Activated naive CD4-positive, alpha-beta T cell treated with anti-CD3 and anti-CD28 coated beads, Interleukin-2, amount 50 U/mL, for 24 hours (primary cell): ENCODE measurements around the gene VWA2.

Experiments
- H3K27ac Mint-ChIP-seq: one replicate; pipeline ENCODE4 v1.8.0; 2021; ENCODE audit warnings: mild to moderate bottlenecking, mixed read lengths
- H3K27me3 Mint-ChIP-seq: one replicate; pipeline ENCODE4 v1.8.0; 2021; ENCODE audit warnings: mixed read lengths
- H3K36me3 Mint-ChIP-seq: one replicate; pipeline ENCODE4 v1.8.0; 2021; ENCODE audit warnings: mixed read lengths
- H3K4me1 Mint-ChIP-seq: one replicate; pipeline ENCODE4 v1.8.0; 2021; ENCODE audit warnings: mixed read lengths
- H3K4me3 Mint-ChIP-seq: one replicate; pipeline ENCODE4 v1.8.0; 2021; ENCODE audit warnings: mild to moderate bottlenecking, mixed read lengths
- H3K9me3 Mint-ChIP-seq: one replicate; pipeline ENCODE4 v1.8.0; 2021; ENCODE audit warnings: mixed read lengths

The VWA2 gene

GRCh38 chr10:114259824-114260223, 20.8 kb downstream of the VWA2 start:
- no peaks in the 10 kb centered on the region for H3K36me3 Mint-ChIP-seq
- no peaks in the 10 kb centered on the region for H3K27me3 Mint-ChIP-seq
- H3K4me1 Mint-ChIP-seq: peaks cover 10% of the 10 kb centered on the region
- no peak overlapping the region for H3K27ac Mint-ChIP-seq
- no peak overlapping the region for H3K4me3 Mint-ChIP-seq
- H3K9me3 Mint-ChIP-seq: no peaks in the 10 kb centered on the region

DNA sequence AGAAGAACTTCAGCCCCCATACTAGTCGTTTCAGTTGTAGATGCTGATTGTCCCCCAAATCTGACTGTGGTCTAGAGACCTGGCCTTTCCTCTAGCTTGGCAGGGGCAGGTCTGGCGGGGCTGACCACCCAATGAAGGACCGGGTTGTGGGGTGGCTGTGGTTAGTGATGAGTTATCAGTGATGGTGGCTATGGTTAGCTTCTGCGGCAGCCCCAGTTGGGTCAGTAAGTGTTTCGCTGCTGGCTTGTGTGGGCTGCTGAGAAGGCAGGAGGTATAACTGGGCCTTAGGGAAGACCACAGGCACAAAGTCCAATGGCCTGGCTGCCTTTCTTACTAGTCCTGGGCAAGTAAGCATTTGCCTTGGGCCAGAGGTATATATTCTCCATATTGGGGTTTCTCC, 21.3 kb downstream of the VWA2 start:
- Mint-ChIP-seq H3K9me3 (no peaks in the 10 kb centered on the region), H3K27me3 (no peaks in the 10 kb centered on the region), H3K27ac (no peak overlapping the region), H3K36me3 (no peaks in the 10 kb centered on the region), H3K4me1 (peaks cover 10% of the 10 kb centered on the region), H3K4me3 (no peak overlapping the region)

GRCh38 chr10:114261076-114261475, 22.0 kb downstream of the VWA2 start:
- Mint-ChIP-seq H3K9me3 (no peaks in the 10 kb centered on the region), H3K4me3 (no peak overlapping the region), H3K4me1 (peaks cover 10% of the 10 kb centered on the region), H3K27me3 (no peaks in the 10 kb centered on the region), H3K27ac (no peak overlapping the region), H3K36me3 (no peaks in the 10 kb centered on the region)

- Mint-ChIP-seq H3K36me3 (no peaks in the 10 kb centered on the region), H3K4me3 (no peak overlapping the region), H3K27me3 (no peaks in the 10 kb centered on the region), H3K27ac (no peak overlapping the region), H3K9me3 (no peaks in the 10 kb centered on the region), H3K4me1 (peaks cover 10% of the 10 kb centered on the region)
These were observed 23.4 kb downstream of the VWA2 start for GRCh38 chr10:114262496-114262895.

- no peak overlapping the region for H3K27ac Mint-ChIP-seq
- H3K36me3 Mint-ChIP-seq: no peaks in the 10 kb centered on the region
- no peaks in the 10 kb centered on the region for H3K4me1 Mint-ChIP-seq
- no peaks in the 10 kb centered on the region for H3K9me3 Mint-ChIP-seq
- H3K27me3 Mint-ChIP-seq: no peaks in the 10 kb centered on the region
- H3K4me3 Mint-ChIP-seq: no peak overlapping the region
These were observed 26.5 kb downstream of the VWA2 start for GRCh38 chr10:114265392-114266053.

DNA sequence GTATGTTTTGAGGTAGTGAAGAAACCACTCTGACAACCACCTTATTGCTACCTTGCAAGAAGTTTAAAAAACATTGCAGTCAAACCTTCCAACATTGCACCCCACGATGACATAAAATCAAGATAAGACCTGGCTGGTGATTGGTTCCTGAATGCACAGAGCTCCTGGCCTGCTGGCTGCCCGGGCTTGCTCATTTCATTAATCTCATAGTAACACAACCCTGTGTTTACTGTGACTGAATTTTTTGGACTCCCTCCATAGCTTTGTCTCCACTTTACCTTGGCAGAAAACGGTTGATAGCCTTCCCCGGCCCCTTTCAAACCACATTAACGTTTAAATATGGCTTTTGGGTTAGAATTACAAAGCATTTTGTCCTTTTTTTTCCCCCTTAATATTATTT, 27.5 kb downstream of the VWA2 start:
- H3K4me3 Mint-ChIP-seq: no peak overlapping the region
- no peaks in the 10 kb centered on the region for H3K4me1 Mint-ChIP-seq
- no peaks in the 10 kb centered on the region for H3K9me3 Mint-ChIP-seq
- no peaks in the 10 kb centered on the region for H3K36me3 Mint-ChIP-seq
- H3K27me3 Mint-ChIP-seq: no peaks in the 10 kb centered on the region
- H3K27ac Mint-ChIP-seq: no peak overlapping the region

DNA sequence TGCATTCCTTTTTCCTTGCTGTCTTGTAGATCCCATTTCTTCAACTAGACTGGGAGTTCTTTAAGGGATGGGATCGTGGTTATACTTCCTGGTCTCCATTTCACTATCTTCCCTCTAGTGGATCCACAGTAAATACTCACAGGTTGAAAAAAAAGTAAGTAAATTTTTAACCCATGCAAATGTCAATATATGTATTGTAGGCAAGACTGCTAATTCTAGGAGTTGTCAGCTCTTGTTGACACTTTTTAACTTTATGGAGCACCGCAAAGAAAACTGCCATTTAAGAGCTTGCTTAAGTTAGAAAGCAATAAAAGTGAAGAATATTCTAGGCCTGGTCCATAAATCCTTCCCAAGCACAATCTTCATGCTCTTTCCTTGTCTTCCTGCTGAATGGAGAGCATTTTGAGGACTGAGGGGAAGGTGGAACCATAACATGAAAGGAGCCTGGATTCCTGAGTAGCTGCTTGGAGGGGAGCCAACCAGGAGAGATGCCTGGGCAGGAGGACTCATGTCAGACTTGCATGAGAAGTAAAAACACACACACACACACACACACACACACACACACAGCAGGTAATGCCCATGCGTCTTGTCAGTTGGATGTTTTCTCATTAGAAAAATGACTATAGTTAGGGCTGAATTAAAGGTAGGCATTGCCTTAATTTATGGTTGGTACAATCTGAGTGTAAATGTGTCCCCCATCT, 32.2 kb downstream of the VWA2 start:
- no peaks in the 10 kb centered on the region for H3K36me3 Mint-ChIP-seq
- H3K27me3 Mint-ChIP-seq: peaks cover 2% of the 10 kb centered on the region
- no peak overlapping the region for H3K27ac Mint-ChIP-seq
- no peaks in the 10 kb centered on the region for H3K4me1 Mint-ChIP-seq
- no peak overlapping the region for H3K4me3 Mint-ChIP-seq
- no peaks in the 10 kb centered on the region for H3K9me3 Mint-ChIP-seq

GRCh38 chr10:114271779-114272167, 32.7 kb downstream of the VWA2 start:
- Mint-ChIP-seq H3K9me3 (no peaks in the 10 kb centered on the region), H3K27me3 (peaks cover 2% of the 10 kb centered on the region), H3K36me3 (no peaks in the 10 kb centered on the region), H3K27ac (no peak overlapping the region), H3K4me1 (no peaks in the 10 kb centered on the region), H3K4me3 (no peak overlapping the region)

- Mint-ChIP-seq H3K4me3 (no peak overlapping the region), H3K4me1 (no peaks in the 10 kb centered on the region), H3K27ac (no peak overlapping the region), H3K27me3 (peaks cover 2% of the 10 kb centered on the region), H3K36me3 (no peaks in the 10 kb centered on the region), H3K9me3 (no peaks in the 10 kb centered on the region)
These were observed 33.6 kb downstream of the VWA2 start for GRCh38 chr10:114272696-114273095.

GRCh38 chr10:114273910-114274309, 34.9 kb downstream of the VWA2 start:
- H3K4me3 Mint-ChIP-seq: no peak overlapping the region
- H3K36me3 Mint-ChIP-seq: no peaks in the 10 kb centered on the region
- H3K4me1 Mint-ChIP-seq: no peaks in the 10 kb centered on the region
- peaks cover 2% of the 10 kb centered on the region for H3K27me3 Mint-ChIP-seq
- no peaks in the 10 kb centered on the region for H3K9me3 Mint-ChIP-seq
- H3K27ac Mint-ChIP-seq: no peak overlapping the region

- no peaks in the 10 kb centered on the region for H3K9me3 Mint-ChIP-seq
- no peak overlapping the region for H3K4me3 Mint-ChIP-seq
- no peaks in the 10 kb centered on the region for H3K4me1 Mint-ChIP-seq
- H3K27ac Mint-ChIP-seq: no peak overlapping the region
- no peaks in the 10 kb centered on the region for H3K36me3 Mint-ChIP-seq
- H3K27me3 Mint-ChIP-seq: peaks cover 2% of the 10 kb centered on the region
These were observed 35.8 kb downstream of the VWA2 start for GRCh38 chr10:114274616-114275453.

DNA sequence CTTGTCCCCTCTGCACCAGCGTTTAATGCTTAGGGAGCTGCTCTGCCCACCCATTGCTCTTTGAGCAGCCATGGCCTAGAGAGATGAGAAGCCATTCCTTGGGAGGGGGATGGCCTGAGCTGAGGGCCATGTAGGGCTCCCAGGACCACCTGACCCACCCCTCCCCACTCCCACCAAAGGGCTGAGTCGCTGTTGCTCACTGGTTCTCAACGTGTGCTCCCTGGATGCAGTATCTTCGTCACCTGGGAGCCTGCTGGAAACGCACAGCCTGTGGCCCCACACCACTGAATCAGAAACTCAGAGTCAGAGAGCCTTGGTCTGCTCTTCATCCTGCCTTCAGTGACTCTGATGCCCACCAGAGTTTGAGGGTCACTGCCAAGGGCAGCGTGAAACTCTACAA, 37.0 kb downstream of the VWA2 start:
- Mint-ChIP-seq H3K4me1 (no peaks in the 10 kb centered on the region), H3K9me3 (no peaks in the 10 kb centered on the region), H3K27me3 (peaks cover 2% of the 10 kb centered on the region), H3K4me3 (no peak overlapping the region), H3K36me3 (no peaks in the 10 kb centered on the region), H3K27ac (no peak overlapping the region)

- no peaks in the 10 kb centered on the region for H3K36me3 Mint-ChIP-seq
- H3K27me3 Mint-ChIP-seq: peaks cover 2% of the 10 kb centered on the region
- H3K9me3 Mint-ChIP-seq: no peaks in the 10 kb centered on the region
- no peaks in the 10 kb centered on the region for H3K4me1 Mint-ChIP-seq
- no peak overlapping the region for H3K27ac Mint-ChIP-seq
- H3K4me3 Mint-ChIP-seq: no peak overlapping the region
These were observed 37.6 kb downstream of the VWA2 start for GRCh38 chr10:114276671-114277070.

DNA sequence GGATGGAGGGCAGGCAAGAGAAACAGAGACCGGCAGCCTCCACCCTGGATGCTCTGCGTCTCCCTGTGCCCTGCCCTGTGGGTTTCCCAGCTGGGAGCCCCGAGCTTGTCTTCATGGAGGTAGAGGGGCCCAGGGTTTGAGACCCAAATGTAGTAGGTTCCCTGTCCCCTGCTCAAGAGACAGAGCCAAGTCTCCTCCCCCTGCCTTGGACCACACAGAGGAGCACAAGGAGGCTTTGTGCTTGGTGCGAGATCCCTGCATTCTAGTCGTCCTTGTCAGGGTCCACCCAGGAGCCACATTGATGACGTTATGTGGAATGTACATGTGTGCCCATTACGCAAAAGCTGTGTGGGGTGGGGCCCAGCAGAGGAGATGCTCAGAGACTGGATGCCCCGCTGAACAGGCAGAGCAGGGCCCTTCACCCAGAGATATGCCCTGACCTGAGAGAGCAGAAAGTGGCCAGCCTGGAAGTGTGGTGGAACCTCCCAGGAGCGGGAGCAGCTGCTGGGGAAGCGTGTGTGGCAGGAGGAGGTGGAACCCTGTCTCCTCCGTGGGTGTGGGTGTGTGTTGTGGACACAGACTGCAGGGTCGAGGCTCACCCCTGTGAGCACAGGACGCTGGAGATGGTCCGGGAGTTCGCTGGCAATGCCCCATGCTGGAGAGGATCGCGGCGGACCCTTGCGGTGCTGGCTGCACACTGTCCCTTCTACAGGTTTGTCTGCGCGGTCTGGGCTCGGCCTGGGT, 39.3 kb downstream of the VWA2 start:
- H3K4me1 Mint-ChIP-seq: no peaks in the 10 kb centered on the region
- H3K27ac Mint-ChIP-seq: no peak overlapping the region
- no peaks in the 10 kb centered on the region for H3K9me3 Mint-ChIP-seq
- H3K36me3 Mint-ChIP-seq: no peaks in the 10 kb centered on the region
- H3K27me3 Mint-ChIP-seq: peaks cover 2% of the 10 kb centered on the region
- H3K4me3 Mint-ChIP-seq: no peak overlapping the region

DNA sequence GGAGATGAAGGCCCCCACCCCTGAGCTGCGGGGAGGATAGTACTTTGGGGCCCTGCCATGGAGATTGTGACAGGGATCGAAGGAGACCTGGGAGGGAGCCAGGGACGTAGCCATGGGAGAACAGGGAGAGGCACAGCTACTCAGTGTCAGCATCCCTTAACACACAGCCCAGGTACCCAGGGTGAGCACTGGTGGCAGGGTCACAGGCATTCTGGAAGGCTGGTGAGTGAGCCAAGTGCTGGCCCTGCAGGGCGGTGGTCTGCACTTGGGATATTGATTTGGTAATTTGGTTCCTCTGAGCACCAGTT, 39.8 kb downstream of the VWA2 start:
- H3K4me1 Mint-ChIP-seq: no peaks in the 10 kb centered on the region
- H3K27me3 Mint-ChIP-seq: peaks cover 2% of the 10 kb centered on the region
- H3K4me3 Mint-ChIP-seq: no peak overlapping the region
- H3K9me3 Mint-ChIP-seq: no peaks in the 10 kb centered on the region
- no peak overlapping the region for H3K27ac Mint-ChIP-seq
- no peaks in the 10 kb centered on the region for H3K36me3 Mint-ChIP-seq

DNA sequence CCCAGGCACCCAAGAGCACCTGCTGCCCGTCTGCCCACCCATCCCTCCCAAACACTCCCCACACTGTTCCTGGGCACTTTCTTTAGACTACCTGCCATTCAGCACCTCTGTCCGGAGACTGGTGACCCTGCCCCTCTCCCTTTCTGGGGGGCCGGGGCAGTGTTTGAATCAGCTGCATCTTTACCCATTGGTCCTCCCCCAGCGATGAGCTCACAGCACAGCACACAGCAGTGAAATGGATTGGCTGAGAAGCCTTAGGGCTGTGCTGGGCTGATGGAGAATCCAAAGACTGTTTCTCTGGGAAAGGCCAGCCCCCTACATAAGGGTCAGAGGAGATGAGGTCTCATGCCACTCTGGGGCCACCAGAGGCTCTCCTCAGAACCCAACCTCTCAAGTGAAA, 40.2 kb downstream of the VWA2 start:
- Mint-ChIP-seq H3K4me3 (no peak overlapping the region), H3K4me1 (no peaks in the 10 kb centered on the region), H3K27ac (no peak overlapping the region), H3K36me3 (no peaks in the 10 kb centered on the region), H3K9me3 (no peaks in the 10 kb centered on the region), H3K27me3 (peaks cover 2% of the 10 kb centered on the region)
